ENCODE results near the gene PET117.
A peak's percentile ranks its signal among the peaks of the same experiment; 100 is the strongest.
"Not testable (repeated sequence)": the region's sequence is repeated elsewhere in the genome, so short reads cannot be mapped to it uniquely, and the experiment has no call there.

Gene PET117, protein sequence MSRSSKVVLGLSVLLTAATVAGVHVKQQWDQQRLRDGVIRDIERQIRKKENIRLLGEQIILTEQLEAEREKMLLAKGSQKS

DNA sequence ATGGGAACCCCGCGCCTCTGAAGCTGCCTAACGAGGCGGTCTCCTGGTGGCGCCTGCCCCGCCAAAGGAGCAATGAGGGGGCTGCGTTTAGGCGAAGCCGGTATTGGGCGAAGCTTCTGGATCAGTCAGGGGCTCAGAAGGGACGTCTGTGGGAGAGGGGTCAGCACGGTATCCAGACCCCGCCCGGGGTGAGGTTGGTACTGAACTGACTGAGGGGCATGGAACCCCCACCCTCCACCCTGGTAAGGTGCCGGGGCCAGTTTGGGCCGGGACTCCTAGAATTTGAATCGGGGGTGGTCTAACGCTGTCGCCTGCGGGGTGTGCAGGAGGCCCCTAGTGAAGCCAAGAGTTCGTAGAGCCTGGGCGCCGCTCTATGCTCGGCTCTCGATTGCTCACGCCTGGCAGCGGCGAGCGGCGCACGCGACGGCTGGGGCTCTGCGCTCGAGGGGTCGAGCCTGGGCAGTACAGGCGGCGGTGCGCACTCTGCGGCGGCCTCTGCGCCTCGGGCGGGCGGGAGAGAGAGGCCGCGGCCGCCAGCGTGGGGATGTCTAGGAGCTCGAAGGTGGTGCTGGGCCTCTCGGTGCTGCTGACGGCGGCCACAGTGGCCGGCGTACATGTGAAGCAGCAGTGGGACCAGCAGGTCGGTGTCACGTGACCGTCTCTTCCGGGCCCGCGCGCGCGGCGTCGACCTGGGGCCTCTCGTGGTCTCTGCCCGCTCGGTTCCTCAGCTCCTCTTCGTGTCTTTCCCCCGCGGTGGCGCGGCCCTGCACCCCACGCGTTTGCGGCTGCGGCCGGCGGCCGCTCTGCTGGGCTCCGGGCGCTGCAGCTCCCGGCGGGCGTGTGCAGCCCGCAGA lies at the start of gene PET117, which contains the start of gene KAT14:
PET117 (plus strand) TSS at position 452 of the 854 bp plus-strand sequence; CDS start at position 545, 93 bp downstream.
KAT14 (plus strand) TSS at position 452 of the 854 bp plus-strand sequence. CDS start 4,798 bp downstream, outside the sequence.
- H3K36me3 ChIP-seq = peaks cover 12% of the 10 kb centered on the region
- TF ChIP-seq Cebpa-rat (IDR thresholded peaks at IDR 0.05) = no peak
- H4K20me1 ChIP-seq = peaks cover 9% of the 10 kb centered on the region; the same call in 1 of the 2 replicates
- H3K4me1 ChIP-seq = peaks cover 26% of the 10 kb centered on the region
- no peaks in the 10 kb centered on the region for H3K9me3 ChIP-seq
- peak within 1 kb of the TSS; percentile 95 for H3K9ac ChIP-seq
- H3K27me3 ChIP-seq = no peaks in the 10 kb centered on the region
- H3K27ac ChIP-seq = peak within 1 kb of the TSS; percentile 96
- H3K4me3 ChIP-seq = peak within 1 kb of the TSS; percentile 96
- peak within 1 kb of the TSS; percentile 90 for H3K4me2 ChIP-seq

DNA sequence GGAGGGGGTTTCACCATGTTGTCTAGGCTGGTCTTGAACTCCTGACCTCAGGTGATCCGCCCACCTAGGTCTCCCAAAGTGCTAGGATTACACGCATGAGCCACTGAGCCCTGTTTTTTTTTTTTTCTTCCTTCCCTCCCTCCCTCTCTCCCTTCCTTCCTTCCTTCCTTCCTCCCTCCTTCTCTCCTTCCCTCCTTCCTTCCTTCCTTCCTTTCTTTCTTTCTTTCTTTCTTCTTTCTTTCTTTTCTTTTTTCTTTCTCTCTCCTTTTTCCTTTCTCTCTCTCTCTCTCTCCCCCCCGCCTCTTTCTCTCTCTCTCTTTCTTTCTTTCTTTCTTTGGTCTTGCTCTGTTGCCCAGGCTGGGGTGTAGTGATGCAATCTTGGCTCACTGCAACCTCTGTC lies 49.4 kb upstream of the PET117 start:
- not testable (repeated sequence) for H3K4me3 ChIP-seq, H3K27me3 ChIP-seq, H3K4me2 ChIP-seq, H3K9ac ChIP-seq, H3K27ac ChIP-seq, H3K4me1 ChIP-seq, H3K36me3 ChIP-seq, H4K20me1 ChIP-seq, H3K9me3 ChIP-seq

DNA sequence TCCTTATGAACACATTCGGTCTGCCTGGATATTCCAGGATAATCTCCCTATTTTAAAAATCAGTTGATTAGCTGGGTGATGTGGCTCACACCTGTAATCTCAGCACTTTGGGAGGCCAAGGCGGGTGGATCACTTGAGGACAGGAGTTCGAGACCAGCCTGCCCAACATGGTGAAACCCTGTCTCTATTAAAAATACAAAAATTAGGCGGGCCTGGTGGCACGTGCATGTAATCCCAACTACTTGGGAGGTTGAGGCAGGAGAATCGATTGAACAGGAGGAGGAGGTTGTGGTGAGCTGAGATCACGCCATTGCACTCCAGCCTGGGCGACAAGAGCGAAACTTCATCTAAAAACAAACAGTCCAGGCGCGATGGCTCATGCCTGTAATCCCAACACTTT lies 48.8 kb upstream of the PET117 start:
- H3K36me3 ChIP-seq, H3K9me3 ChIP-seq, H3K4me2 ChIP-seq, H3K4me3 ChIP-seq, H3K9ac ChIP-seq, H3K4me1 ChIP-seq, H3K27me3 ChIP-seq, H3K27ac ChIP-seq, H4K20me1 ChIP-seq: not testable (repeated sequence)

DNA sequence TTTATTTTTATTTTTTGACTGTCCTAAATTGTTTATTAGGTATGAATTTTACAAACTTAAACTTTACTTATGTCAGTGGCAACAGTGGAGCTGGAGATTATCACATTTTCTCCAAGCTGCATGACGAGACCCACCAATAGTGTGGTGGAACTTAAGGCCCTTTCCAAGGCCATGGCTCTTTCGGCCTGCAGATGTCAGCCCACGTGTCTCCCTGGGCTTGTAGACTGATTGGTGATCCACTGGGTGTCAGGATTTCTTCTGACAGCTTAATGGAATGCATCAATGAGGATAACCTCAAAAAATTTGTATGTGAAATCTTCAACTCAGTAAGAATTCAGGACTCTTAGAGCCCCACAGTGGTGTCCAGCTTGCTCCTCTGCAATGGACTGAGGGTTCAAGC lies 47.6 kb upstream of the PET117 start:
- Histone ChIP-seq H3K9ac (no peak overlapping the region), H3K27ac (no peak overlapping the region), H3K9me3 (no peaks in the 10 kb centered on the region), H3K36me3 (no peaks in the 10 kb centered on the region), H3K4me2 (no peak overlapping the region), H4K20me1 (no peaks in the 10 kb centered on the region), H3K27me3 (no peaks in the 10 kb centered on the region), H3K4me3 (no peak overlapping the region), H3K4me1 (no peaks in the 10 kb centered on the region)
- TF ChIP-seq Cebpa-rat (IDR thresholded peaks at IDR 0.05) = no peak

DNA sequence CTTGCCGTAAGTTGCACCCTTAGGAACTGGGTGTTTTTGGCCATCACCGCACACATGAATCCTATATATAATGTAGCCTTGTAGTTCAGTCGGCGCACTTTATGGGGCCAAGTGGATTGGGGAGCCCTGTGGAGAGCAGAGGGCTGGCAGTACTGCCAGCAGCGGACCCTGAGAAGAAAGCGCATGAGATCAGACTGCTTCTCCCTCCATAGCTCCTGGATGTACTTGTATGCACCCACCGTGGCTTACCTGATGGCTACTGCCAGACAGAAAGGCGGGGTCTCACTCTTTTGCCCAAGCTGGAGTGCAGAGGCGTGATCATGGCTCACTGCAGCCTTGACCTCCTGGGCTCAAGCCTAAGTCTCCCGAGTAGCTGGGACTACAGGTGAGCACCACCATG lies 47.2 kb upstream of the PET117 start:
- Histone ChIP-seq H4K20me1 (no peaks in the 10 kb centered on the region), H3K4me3 (no peak overlapping the region), H3K4me2 (no peak overlapping the region), H3K4me1 (no peaks in the 10 kb centered on the region), H3K9me3 (no peaks in the 10 kb centered on the region), H3K27me3 (no peaks in the 10 kb centered on the region), H3K9ac (no peak overlapping the region), H3K36me3 (no peaks in the 10 kb centered on the region), H3K27ac (no peak overlapping the region)
- TF ChIP-seq Cebpa-rat (IDR thresholded peaks at IDR 0.05) = no peak

DNA sequence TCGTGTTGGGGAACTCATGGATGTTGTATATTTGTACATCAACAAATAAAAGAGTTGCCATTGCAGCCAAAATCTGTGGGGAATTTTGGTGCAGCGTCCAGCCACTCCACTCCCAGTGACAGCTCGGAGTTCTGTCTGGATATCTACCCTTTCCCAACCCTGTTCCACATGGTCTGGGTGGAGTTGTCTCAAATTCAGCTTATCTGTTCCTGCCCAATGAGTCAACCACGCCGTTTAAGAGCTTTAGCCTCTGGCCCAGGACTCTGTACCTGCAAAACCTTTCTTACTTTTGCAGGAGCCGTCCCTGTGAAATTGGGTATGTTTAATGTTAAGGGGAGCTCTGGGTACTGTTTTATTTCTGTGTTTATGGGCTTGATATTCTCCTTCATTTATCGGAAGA lies 46.0 kb upstream of the PET117 start:
- no peak overlapping the region for H3K9ac ChIP-seq
- no peak overlapping the region for H3K4me2 ChIP-seq
- no peaks in the 10 kb centered on the region for H3K4me1 ChIP-seq
- H4K20me1 ChIP-seq = no peaks in the 10 kb centered on the region
- H3K9me3 ChIP-seq = no peaks in the 10 kb centered on the region
- no peak for TF ChIP-seq Cebpa-rat (IDR thresholded peaks at IDR 0.05)
- H3K27ac ChIP-seq = no peak overlapping the region
- no peak overlapping the region for H3K4me3 ChIP-seq
- H3K36me3 ChIP-seq = no peaks in the 10 kb centered on the region
- no peaks in the 10 kb centered on the region for H3K27me3 ChIP-seq

DNA sequence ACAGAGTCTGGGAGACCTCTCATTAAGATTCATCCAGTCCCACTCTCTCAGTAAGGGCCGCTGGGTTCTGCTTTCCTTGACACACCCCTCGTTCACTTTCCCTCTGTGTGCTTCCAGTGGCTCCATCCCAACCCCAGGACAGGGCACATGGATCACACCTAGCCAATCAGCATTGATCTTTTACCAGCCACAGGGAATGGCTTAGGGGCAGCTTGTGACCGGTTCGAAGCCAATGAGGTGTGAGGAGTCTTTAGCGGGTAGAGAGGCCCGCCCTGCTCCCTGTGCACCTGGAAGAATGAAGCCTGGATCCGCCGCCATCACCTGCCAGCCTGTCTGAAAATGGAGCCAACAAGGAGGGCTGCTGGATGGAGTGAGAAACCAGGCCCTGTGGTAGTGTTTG lies 44.8 kb upstream of the PET117 start:
- Histone ChIP-seq H3K4me3 (no peak overlapping the region), H3K4me1 (no peaks in the 10 kb centered on the region), H4K20me1 (no peaks in the 10 kb centered on the region), H3K9ac (no peak overlapping the region), H3K9me3 (no peaks in the 10 kb centered on the region), H3K4me2 (no peak overlapping the region), H3K27me3 (no peaks in the 10 kb centered on the region), H3K36me3 (no peaks in the 10 kb centered on the region), H3K27ac (no peak overlapping the region)
- TF ChIP-seq Cebpa-rat (IDR thresholded peaks at IDR 0.05) = no peak

DNA sequence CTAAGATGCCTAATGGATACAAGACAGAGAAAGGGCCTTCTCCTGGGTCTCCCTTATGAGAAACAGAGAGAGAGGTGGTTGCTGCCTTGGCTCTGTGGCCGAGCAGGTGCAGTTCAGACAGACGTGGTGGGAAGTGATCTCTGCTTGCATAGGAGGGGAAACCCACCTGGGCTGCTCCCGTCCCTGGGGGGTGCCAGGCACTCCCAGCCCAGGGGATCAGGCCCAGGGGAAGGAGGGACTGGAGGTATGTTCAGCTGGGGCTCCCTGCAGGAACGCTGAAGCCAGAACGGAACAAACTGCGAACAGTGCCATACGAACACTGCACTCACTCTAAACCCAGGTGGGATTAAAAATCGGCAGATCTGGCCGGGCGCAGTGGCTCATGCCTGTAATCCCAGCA lies 44.3 kb upstream of the PET117 start:
- H3K4me2 ChIP-seq = no peak overlapping the region
- H3K27ac ChIP-seq = no peak overlapping the region
- no peak overlapping the region for H3K9ac ChIP-seq
- H3K9me3 ChIP-seq = no peaks in the 10 kb centered on the region
- H3K27me3 ChIP-seq = no peaks in the 10 kb centered on the region
- H3K4me3 ChIP-seq = no peak overlapping the region
- no peaks in the 10 kb centered on the region for H4K20me1 ChIP-seq
- TF ChIP-seq Cebpa-rat (IDR thresholded peaks at IDR 0.05) = no peak
- no peaks in the 10 kb centered on the region for H3K4me1 ChIP-seq
- no peaks in the 10 kb centered on the region for H3K36me3 ChIP-seq

DNA sequence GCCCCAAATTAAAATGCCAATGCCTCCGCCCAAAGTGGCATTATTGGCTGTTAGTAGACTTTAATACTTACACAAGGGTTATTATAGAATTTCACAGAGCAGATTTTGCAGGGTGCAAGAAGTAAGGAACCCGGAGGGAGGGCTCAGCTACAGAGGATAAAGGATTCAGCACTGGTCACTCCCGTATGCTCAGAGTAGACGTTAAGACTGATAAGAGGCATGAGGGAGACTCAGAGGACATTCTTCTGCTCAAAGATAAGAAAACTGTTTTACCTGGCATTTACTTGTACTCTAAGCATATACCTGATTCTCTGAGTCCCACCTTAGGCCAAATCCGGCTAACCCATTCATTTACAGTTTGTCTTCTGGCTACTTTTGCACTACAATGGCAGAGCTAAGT lies 43.5 kb upstream of the PET117 start:
- Histone ChIP-seq H3K4me2 (no peak overlapping the region), H3K9ac (no peak overlapping the region), H3K36me3 (no peaks in the 10 kb centered on the region), H3K4me1 (no peaks in the 10 kb centered on the region), H3K27ac (no peak overlapping the region), H3K9me3 (no peaks in the 10 kb centered on the region), H3K27me3 (no peaks in the 10 kb centered on the region), H4K20me1 (no peaks in the 10 kb centered on the region), H3K4me3 (no peak overlapping the region)
- no peak for TF ChIP-seq Cebpa-rat (IDR thresholded peaks at IDR 0.05)

DNA sequence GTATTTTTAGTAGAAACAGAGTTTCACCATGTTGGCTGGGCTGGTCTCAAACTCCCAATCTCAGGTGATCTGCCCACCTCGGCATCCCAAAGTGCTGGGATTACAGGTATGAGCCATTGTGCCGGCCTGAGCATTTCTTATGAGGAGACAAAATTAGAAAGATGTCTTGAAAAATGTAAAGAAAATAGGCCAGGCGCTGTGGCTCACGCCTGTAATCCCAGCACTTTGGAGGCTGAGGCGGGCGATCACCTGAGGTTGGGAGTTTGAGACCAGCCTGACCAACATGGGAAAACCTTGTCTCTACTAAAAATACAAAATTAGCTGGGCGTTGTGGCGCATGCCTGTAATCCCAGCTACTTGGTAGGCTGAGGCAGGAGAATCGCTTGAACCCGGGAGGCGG lies 37.1 kb upstream of the PET117 start:
- H4K20me1 ChIP-seq, H3K4me3 ChIP-seq, H3K36me3 ChIP-seq, H3K4me2 ChIP-seq, H3K9ac ChIP-seq, H3K27me3 ChIP-seq, H3K4me1 ChIP-seq, H3K27ac ChIP-seq, H3K9me3 ChIP-seq: not testable (repeated sequence)

Measured in BLaER1 (cell line).